Right renal pelvis (tissue), 4 donors: ENCODE measurements around the gene COL5A1. TPM values are rescaled to one million over a fixed set of nuclear protein-coding genes. Genes with fewer than 3 reads are reported as not detected.
"Not testable (repeated sequence)": the region's sequence is repeated elsewhere in the genome, so short reads cannot be mapped to it uniquely, and the experiment has no call there.

Experiments used
- DNase-seq, 4 donors: peaks; one replicate each; pipeline ENCODE4 v3.0.0-alpha.2; 2013; ENCODE audit warnings: low read depth in 4 of 4, low spot score in 3 of 4, missing footprints in 1 of 4
- polyA plus RNA-seq, 4 donors: library from polyadenylated mRNA; unstranded; fragments of 120-200 nt; gene quantifications; one replicate each; pipeline ENCODE4 v1.2.1, GENCODE V29; 2013; ENCODE audit not compliant: insufficient read length in 4 of 4

The COL5A1 gene
- polyA plus RNA-seq, 4 donors: 99.9 to 133 (median 101) TPM

DNA sequence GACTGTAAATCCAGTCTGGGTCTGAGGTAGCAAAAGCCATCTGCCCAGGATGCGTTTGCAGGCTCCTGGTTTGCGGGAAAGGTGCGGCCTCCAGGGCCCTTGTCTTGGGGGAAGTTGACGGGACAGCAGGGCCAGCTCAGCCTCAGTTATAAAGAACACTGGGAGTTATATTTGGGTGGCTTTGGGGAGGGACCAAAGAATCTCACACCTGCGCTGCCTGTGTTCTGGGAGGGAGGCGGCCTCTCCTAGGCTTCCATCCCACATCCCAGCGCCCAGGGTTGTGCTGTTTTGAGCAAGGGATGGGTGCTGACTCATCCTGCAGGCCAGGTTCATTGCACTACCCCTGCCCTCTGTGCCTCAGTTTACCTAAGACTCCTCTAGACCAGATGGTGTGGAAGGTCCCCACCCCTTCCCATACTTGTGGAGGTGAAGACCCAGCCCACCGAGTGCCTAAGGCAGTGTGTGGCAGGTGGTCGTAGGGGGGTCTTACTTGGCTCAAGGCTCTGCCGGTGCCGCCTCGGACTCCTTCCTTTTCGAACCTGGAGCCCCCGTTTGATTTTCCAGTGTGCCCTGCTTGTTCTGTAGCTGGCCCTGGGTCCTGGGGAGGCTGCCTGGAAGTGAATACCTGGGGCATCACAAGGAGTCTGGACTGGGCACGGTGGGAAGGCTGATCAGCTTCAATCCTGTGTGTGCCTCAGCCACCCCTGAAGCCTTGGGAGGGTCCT is 199.7 kb downstream of the COL5A1 start:
- no peak for DNase-seq

- no peak for DNase-seq
Observed at GRCh38 chr9:134842321-134842720, 200.7 kb downstream of the COL5A1 start.

DNA sequence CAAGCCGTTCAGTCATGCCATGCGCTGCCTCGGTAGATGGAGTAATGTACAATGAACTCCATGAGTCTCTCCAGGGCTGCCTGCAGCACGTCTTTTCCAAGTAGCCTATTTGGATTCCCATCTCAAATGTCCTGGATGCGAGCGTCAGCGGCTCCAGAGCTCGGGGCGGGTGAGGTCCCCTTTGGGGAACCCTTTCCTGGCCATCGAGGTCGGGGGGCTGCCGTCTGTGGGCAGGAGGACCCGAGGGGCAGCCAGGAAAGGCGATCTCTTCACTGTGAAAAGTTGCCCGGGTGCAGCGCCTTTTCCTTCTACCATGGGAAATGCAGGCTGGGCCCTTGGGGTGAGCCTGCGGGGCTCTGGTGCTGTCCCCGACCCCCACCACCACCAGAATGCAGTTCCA is 202.1 kb downstream of the COL5A1 start:
- no peak for DNase-seq

- DNase-seq: no peak
Observed at GRCh38 chr9:134844821-134845220, 203.2 kb downstream of the COL5A1 start.

GRCh38 chr9:134846187-134846586 is 204.6 kb downstream of the COL5A1 start:
- DNase-seq: no peak

GRCh38 chr9:134846699-134847098 is 205.1 kb downstream of the COL5A1 start:
- no peak for DNase-seq

GRCh38 chr9:134847138-134847537 is 205.5 kb downstream of the COL5A1 start:
- DNase-seq: no peak

- no peak for DNase-seq
Observed at GRCh38 chr9:134847752-134848432, 206.3 kb downstream of the COL5A1 start.

DNA sequence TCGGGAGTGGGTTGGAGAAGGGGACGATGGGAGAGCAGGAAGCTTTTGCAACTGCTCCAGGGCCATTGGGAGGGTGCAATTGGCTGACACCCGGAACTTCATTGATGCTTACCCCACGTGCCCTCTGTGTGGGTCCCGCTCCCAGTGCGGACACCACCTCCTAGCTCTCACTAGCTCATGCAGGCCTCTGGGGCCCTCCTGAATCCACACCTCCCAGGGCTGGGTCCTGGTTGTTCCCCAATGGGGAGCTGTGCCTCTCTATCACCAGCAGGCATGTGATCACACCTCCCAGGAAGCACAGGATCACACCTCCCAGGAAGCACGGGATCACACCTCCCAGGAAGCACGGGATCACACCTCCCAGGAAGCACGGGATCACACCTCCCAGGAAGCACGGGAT is 206.9 kb downstream of the COL5A1 start:
- DNase-seq: no peak

DNA sequence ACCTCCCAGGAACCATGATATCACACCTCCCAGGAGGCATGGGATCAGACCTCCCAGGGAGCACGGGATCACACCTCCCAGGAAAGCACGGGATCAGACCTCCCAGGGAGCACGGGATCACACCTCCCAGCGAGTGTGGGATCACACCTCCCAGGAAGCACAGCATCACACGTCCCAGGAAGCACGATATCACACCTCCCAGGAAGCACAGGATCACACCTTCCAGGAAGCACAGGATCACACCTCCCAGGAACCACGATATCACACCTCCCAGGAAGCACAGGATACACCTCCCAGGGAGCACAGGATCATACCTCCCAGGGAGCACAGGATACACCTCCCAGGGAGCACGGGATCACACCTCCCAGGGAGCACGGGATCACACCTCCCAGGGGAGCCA is 209.0 kb downstream of the COL5A1 start:
- no peak for DNase-seq

- no peak for DNase-seq
Observed at GRCh38 chr9:134851020-134851419, 209.4 kb downstream of the COL5A1 start.

GRCh38 chr9:134852906-134853654 is 211.5 kb downstream of the COL5A1 start:
- no peak for DNase-seq

GRCh38 chr9:134853893-134854292 is 212.3 kb downstream of the COL5A1 start:
- DNase-seq: no peak

DNA sequence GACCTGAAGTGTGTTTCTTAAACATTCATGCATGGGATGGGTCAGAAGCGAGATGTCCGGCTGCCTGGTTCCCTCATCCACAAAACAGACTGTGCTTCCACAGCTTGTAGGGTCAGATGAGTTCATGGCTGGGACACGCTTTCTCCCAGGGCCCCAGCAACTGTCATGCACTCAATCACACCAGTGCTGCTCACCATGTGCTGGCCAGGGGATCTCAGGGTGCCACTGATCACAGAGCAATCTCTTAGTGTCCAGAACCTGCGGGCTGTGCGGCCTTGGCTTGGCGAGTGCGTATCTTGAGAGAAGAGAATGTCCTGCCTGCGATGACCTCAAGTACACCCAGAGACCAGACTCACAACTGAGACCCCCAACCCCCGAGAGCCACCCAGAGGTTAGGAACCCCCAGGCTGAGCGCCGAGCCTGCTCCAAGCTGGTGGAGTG is 213.0 kb downstream of the COL5A1 start:
- no peak for DNase-seq

DNA sequence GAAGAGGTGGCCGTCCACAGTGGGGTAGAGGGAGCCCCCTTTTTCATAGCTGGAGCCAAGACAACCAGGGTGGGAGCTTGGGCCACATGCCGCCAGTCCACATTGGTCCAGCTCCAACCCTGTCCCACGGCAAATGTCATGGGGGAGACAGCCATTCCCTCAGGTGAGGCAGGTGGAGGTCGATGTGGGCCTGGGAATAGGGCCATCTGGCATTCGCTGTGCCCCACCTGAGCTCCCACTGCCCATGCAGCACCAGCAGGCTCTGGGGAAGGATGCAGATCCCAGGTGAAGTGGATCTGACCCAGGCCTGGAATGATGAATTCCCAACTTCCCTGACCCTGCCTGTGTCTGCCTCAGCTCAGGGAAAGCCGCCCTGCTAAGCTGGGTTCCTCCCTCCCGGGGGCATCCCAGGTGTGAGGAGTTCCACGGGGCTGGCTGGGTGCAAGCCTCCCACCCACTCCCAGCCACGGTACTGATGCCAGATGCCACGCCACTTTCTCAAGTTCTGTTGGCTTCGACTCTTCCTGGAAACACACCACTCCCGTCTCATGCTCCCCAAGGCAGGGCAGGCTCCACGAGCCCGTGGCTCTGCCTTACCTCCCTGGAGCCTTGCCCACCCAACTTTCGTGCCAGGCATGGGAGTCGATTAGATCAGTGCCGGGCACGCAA is 213.8 kb downstream of the COL5A1 start:
- no peak for DNase-seq

DNA sequence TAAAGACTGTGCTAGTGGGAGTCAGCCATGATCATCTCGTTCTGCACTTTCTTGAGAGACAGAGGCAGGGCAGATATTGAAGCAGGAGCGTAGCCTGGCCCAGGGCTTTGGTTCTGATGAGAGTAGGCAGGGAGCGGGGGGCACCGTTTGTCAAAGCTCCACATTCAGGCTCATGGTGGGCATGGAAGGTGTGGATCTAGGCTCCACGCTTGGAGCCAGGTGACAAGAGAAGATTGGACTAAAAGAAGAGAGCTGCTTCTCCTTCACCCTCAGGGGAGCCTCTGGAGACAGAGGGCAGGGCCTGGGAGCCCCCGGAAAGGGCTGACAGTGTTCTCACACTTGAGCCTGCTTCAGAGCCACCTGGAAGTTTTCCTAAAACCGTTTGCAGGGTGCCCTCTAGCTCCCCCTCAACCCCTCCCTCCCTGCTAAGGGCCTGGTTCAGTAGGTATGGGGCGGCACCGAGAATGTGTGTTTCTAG is 214.3 kb downstream of the COL5A1 start:
- no peak for DNase-seq

DNA sequence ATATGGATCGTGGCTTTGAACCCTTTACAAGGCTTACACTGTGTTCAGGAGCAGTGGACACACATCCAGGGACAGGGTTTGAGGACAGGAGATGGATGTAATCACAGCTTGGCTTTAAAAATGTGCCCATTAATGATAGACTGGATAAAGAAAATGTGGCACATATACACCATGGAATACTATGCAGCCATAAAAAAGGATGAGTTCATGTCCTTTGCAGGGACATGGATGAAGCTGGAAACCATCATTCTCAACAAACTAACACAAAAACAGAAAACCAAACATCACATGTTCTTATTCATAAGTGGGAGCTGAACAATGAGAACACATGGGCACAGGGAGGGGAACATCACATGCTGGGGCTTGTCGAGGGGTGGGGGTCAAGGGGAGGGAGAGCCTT is 215.8 kb downstream of the COL5A1 start:
- DNase-seq: not testable (repeated sequence)

- no peak for DNase-seq
Observed at GRCh38 chr9:134858051-134858841, 216.6 kb downstream of the COL5A1 start.

DNA sequence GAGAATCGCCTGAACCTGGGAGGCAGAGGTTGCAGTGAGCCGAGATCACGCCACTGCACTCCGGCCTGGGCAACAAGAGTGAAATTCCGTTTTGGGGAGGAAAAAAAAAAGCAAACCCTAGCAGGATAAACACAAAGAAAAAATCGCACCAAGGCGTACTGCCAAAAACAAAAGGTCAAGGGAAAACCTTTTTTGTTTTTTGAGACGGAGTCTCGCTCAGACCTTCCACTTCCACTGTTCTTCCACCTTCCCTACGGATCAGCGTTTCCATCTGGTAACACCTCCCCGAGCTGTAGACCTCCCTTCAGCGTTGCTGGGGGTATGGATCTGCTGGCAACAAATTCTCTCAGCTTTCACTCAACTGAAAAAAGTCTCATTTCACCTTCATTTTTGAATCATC is 218.9 kb downstream of the COL5A1 start:
- DNase-seq: no peak
